Superior temporal gyrus (tissue), 1 donor: ENCODE data around the gene RNF150.

Source experiments
- DNase-seq: peaks from one replicate; pipeline ENCODE4 v3.0.0-alpha.2; 2016; ENCODE audit errors: extremely low spot score

RNF150 gene

DNA sequence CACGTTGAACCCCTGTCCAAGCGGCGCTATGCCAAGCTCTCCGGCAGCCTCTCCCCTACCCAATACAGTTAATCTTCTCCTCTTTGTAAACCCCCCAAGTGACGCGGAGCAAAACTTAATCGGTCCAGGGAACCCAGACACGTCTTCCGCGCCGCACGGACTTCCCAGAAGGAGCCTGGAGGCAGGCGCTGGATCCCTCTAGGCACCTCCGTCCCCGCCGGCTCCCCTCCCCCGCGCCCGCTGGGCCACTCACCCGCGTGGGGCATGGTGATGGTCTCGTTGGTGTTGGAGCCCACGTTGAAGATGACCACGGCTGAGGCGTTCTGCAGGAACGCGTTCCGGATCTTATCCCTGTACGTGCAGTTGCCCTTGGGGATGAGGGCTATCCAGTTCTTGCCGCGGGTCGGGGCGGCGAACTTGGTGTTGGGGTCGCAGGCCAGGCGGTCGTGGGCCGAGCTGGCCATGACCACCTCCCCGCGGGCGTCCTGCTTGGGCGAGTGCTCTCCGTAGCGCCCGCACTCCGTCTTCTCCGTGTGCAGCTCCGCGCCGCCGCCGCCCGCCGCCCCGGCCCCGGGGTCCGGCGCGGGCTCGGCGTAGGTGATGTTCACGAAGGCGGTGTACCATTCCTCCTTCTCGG lies 1.1 kb downstream of the RNF150 start:
- DNase-seq = no peak

DNA sequence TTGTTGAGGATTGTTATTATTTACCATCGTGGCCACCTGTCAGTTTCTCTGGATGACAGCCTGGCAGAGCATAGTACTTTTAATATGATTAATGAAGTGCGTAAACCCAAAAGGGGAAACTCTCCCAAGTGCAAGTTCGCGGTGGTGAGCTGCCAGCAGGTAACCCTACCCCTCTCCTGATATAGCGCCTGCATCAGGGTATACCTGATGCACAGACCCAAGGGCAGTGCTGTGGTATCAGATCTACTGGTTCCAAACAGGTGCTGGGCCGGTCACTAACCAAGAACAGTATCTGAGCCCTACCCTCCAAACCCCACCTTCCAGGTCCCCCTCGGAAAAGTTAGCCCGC lies 1.6 kb downstream of the RNF150 start:
- no peak for DNase-seq

DNA sequence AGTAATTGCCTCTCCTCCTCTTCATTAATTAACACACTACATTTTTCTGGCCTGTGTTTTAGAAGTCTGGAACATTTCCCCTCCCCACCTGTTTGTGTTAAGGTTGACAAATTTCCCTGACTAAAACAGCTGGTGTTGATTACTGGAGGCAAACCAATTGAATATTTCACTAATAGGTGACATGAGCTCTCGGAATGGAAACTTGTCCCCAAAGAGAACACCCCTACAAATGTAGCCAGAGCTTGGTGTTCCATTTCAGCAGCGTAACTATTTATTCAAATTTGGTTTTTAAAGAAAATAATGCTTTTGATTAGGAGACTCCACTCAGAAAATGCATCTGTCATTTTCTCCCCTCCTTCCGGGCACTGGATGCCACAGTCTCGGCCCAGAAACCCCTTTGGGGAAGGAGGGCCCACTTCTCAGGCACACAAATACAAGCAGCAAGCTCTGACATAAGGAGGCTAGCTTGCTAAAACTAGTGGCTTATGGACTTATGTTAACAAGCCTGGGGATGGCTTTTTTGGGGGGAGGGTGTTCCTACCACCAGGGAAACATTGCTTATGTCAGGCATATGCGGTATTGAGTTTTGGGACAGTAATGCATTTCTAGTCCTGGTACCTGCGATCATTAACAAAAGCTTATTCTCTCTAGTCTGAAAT lies 2.2 kb downstream of the RNF150 start:
- DNase-seq = peak; percentile 48

GRCh38 chr4:141127884-141128283 lies 5.4 kb downstream of the RNF150 start:
- no peak for DNase-seq

- no peak for DNase-seq
Observed at GRCh38 chr4:141126769-141127168, 6.5 kb downstream of the RNF150 start.

DNA sequence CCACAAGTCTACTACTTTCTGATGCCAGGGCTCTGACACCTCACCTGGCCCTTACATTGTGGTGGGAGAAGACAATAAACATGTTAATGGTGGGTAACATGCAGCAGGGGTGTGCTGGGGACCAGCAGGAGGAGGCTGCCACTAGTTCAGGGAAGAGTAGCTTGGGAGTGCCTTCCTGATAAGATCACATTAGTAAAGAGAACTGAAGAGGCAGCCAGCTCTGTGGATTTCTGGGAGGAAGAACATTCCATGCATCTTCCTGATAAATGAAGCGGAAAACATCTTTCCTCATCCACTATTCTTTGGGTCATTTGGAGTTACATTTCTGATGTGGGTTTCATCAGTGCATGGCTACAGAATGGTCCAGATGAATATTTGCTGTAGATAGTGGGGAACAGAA lies 9.0 kb downstream of the RNF150 start:
- no peak for DNase-seq

GRCh38 chr4:141121768-141122454 lies 11.4 kb downstream of the RNF150 start:
- DNase-seq = no peak

GRCh38 chr4:141121101-141121500 lies 12.2 kb downstream of the RNF150 start:
- no peak for DNase-seq

GRCh38 chr4:141120036-141120593 lies 13.2 kb downstream of the RNF150 start:
- DNase-seq = no peak

- DNase-seq = no peak
Observed at GRCh38 chr4:141119071-141119470, 14.2 kb downstream of the RNF150 start.

DNA sequence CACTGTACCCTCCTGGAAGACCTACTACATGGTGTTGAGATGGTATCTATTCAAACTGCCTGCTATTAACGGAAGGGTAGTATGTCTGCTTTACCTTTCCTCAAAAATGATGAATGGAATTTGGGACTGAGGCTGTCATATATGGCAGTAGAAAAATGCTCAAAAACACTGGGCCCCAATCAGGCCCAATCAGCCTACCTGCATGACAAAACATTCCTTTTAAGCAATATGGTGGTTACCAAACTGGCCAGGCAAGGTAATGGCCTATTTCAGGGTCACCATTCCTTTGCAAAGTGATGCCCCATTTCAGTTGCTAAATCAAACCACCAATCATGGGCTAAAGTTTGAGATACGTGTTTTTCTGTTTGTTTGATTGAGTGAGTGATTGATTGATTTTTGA lies 14.9 kb downstream of the RNF150 start:
- no peak for DNase-seq

- no peak for DNase-seq
Observed at GRCh38 chr4:141117935-141118334, 15.3 kb downstream of the RNF150 start.

- DNase-seq = peak; percentile 24
Observed at GRCh38 chr4:141109983-141110382, 23.3 kb downstream of the RNF150 start.

DNA sequence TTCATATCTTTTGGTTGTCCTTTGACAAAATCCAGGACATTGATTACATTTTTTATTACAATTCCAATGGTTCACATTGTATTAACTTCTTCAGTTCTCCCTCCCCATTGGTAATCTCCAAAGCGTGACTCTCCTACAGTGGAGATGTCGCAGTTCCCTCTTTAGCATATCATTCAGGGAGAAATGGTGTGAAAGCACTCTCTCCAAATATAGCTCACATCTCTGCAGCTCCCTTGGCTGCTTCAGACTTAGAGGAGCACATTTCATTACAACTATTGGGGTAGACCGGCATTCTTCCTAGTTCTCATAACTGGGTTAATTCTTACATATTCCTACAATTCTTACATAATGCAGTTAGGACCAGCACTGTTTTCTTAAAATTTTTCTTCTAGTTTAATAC lies 25.3 kb downstream of the RNF150 start:
- peak; percentile 63 for DNase-seq

DNA sequence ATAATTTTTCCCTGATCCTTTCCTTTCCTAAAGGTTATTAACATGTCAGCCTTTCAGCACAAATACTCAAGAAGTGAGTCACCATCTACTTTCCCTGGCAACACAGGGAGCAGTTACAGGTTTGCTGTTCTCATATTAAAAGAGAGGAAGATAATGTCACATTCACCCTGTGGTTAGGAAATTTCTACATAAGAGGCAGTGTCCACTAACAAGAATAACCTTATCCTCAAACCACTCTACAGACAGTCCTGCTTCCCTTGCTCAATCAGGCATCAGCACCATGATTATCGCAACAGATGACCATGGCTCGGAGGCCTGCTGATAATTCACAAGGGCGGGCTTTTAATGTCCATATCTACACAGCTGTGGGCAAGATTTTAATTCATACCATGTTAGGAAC lies 30.9 kb downstream of the RNF150 start:
- no peak for DNase-seq

GRCh38 chr4:141101511-141101910 lies 31.8 kb downstream of the RNF150 start:
- DNase-seq = no peak

DNA sequence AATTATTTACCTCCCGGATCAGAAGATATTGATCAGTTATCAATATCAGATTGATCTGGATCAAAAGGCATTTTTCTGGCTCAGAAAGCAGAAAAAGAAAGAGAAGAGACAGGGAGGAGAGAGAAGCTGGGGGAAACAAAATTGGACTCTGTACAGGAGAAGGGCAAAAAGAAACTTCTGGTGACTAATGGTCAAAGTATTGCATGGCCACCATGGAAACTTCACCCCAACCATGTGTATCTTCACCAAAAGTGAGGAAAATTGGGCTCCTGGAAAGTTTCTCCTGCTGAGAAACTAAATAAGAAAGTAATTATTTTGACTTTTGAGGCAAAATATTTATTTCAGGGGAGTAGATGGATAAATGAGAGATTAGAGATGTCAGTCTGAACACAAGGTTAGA lies 33.9 kb downstream of the RNF150 start:
- DNase-seq = no peak

GRCh38 chr4:141098163-141098562 lies 35.1 kb downstream of the RNF150 start:
- no peak for DNase-seq

DNA sequence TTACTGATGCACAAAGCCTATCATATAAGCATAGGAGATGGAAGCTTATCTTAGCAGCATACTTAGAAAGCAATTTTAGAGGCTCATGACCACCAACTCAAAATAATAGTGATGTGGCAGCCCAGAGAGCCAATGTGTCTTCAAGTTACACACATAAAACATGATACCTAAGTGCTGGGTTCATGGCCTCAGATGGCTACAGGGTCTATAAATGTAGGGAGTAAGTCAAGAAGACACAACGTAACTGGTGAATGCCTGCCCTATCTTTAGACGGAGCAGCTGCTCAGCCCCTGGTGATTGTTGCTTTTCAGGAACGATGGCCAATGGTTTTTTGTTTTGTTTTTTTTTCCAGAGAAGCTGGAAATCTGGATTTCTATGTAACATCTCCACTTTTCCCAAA lies 42.8 kb downstream of the RNF150 start:
- no peak for DNase-seq

DNA sequence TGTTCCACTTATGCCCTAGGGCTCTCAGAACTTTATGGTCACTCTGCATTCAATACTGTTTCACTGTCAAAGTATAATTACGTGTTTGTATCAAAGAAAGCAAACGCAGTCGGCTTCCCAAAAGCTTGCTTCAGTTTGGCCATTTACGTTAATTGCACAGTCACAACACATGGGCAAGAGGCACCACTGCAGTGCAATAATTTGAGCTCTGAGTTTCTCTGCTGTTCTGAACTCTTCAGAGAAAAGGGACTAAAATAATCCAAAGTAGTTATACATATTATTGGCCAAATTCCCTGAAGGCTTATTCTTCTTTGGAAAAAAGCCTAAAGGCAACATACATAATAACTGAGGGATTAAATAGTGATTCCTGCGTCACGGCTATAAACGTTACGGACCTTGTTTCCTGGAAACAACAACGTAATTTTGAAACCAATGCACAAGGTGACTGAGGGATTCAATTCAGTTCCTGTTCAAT lies 51.3 kb downstream of the RNF150 start:
- DNase-seq = peak; percentile 45

- DNase-seq = no peak
Observed at GRCh38 chr4:141080668-141081067, 52.6 kb downstream of the RNF150 start.

DNA sequence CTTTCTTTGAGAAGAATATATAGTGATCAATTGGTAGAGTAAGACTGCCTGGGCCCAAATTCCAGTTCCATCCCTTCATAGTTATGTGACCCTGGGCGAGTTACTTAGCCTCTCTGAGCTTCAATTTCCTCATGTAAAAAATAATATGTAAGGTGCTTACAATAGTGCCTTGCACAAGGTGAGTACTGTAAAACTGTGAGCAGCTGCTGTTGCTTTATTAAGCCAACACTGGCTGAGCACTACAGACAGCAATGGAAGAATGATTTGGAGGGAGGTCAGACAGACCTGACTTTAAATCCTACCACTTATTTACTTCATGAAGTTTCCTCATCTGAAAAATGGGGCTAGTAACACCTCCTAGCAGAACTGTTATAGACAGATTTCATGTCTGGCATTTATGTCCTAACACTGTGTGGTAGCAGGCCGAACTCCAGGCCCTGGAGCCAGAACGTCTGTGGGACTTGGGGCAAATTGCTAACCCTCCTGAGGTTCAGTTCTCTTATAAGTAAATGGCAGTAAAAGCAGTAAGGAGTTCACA lies 53.8 kb downstream of the RNF150 start:
- no peak for DNase-seq

DNA sequence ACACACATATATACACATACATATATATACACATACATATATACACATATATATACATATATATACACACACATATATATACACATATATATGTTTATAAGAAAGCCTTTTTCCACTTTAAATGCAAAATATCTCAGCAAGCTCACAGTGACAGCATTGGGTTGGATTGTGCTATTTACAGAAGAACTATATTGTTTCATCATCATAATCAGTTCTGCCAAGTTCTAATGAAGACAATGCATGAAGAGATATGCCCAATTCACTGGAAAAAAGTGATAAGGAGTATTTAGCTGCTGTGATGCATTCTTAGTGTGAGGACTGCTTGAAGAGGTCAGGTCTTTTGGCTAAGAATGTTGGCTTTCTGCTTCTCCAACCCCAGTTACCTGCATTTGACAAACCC lies 54.4 kb downstream of the RNF150 start:
- DNase-seq = no peak
